Bronchial epithelial cell (primary cell): ENCODE measurements around the gene SLC6A9. TPM values are rescaled to one million over a fixed set of nuclear protein-coding genes. Genes with fewer than 3 reads are reported as not detected.

ENCODE experiments used
- DNase-seq: peaks from one replicate; pipeline ENCODE4 v3.0.0-alpha.2; 2010; ENCODE audit warnings: low read depth
- FAIRE-seq: peaks from 2 replicates; lab custom pipeline; 2011; peaks lifted over from hg19 to GRCh38; lab: Jason Lieb, UNC
- H3K27me3 ChIP-seq: 2 replicates; pipeline ENCODE4 v1.5.1; 2011; ENCODE audit warnings: low read length; ENCODE audit not compliant: control insufficient read depth, insufficient read depth
- H3K36me3 ChIP-seq: 2 replicates; pipeline ENCODE4 v1.5.1; 2011; ENCODE audit warnings: low read length; ENCODE audit not compliant: control insufficient read depth, insufficient read depth
- H3K4me3 ChIP-seq: 2 replicates; pipeline ENCODE4 v1.5.1; 2011; ENCODE audit warnings: mild to moderate bottlenecking, low read depth, low read length, control low read depth
- total RNA-seq: library from RNA; depleted of rRNA; stranded (reverse); fragments of >200 nt; gene quantifications from 2 replicates; pipeline ENCODE4 v1.2.1, GENCODE V29; 2014
- TF ChIP-seq, protein P1 (sequence below): IDR thresholded peaks from 2 replicates; pipeline ENCODE4 v1.5.1; 2011; ENCODE audit warnings: mild to moderate bottlenecking, moderate library complexity, low read length, control low read depth, inconsistent platforms; ENCODE audit not compliant: insufficient read depth, severe bottlenecking

SLC6A9 gene
- total RNA-seq, 1 donor from 2014 or later = 13.4 TPM

DNA sequence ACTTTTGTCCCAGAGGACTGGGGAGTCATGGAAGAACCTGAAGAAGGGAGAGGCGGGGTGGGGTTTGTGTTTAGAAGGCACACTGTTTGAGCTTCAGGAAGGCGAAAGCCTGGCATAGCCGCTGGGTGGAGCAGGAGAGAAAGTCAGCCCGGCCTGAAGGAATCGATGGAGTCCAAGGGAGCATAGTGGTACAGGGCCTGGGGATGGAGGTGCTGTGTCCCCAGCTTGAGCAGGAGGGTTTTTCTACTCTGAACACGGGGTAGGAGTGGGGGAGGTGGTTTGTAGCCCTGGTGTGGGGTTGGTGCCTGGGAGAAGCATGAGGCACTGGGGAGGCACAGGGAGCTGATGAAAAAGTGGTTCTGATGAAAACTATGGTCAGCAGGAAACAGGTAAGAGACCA, 44.5 kb downstream of the SLC6A9 start:
- FAIRE-seq = no peak
- TF ChIP-seq, protein P1, sequence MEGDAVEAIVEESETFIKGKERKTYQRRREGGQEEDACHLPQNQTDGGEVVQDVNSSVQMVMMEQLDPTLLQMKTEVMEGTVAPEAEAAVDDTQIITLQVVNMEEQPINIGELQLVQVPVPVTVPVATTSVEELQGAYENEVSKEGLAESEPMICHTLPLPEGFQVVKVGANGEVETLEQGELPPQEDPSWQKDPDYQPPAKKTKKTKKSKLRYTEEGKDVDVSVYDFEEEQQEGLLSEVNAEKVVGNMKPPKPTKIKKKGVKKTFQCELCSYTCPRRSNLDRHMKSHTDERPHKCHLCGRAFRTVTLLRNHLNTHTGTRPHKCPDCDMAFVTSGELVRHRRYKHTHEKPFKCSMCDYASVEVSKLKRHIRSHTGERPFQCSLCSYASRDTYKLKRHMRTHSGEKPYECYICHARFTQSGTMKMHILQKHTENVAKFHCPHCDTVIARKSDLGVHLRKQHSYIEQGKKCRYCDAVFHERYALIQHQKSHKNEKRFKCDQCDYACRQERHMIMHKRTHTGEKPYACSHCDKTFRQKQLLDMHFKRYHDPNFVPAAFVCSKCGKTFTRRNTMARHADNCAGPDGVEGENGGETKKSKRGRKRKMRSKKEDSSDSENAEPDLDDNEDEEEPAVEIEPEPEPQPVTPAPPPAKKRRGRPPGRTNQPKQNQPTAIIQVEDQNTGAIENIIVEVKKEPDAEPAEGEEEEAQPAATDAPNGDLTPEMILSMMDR = peak; percentile 34
- peaks cover 14% of the 10 kb centered on the region for H3K36me3 ChIP-seq

DNA sequence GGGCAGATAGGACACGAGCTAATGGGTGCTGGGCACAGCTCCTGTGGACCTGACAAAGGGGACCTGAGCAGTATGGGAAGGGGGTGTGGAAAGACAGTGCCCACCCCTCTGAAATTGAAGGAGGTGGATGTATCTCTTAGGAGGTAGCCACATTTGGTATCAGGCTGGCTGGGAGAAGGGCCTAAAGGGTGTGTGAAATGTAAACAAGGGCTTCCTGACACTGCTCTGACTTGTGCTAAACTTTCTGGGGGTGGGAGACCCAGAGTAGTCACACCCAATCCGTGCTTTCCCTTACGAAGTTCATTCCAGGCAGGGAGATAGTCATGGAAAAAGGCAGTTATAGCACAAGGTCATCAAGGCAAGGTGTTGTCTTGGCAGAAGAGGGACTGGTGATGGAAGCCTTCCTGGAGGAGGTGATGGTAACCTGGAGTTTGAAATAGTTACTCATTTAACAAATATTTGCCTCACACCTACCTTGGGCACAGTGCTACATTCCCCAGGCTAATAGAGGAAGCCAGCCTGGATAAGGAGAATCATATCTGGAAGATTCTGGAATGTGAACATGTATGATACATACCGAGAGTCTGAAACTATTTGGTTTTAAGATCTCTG, 45.2 kb downstream of the SLC6A9 start:
- H3K4me3 ChIP-seq = no peak overlapping the region
- no peaks in the 10 kb centered on the region for H3K27me3 ChIP-seq
- DNase-seq (peak; percentile 74), FAIRE-seq (peak; percentile 18)
- peaks cover 17% of the 10 kb centered on the region for H3K36me3 ChIP-seq
- TF ChIP-seq, protein P1 = no peak

More for the DNA sequence above, 44.5 kb downstream of the SLC6A9 start:
- Histone ChIP-seq H3K27me3 (no peaks in the 10 kb centered on the region), H3K4me3 (no peak overlapping the region)
- no peak for DNase-seq

DNA sequence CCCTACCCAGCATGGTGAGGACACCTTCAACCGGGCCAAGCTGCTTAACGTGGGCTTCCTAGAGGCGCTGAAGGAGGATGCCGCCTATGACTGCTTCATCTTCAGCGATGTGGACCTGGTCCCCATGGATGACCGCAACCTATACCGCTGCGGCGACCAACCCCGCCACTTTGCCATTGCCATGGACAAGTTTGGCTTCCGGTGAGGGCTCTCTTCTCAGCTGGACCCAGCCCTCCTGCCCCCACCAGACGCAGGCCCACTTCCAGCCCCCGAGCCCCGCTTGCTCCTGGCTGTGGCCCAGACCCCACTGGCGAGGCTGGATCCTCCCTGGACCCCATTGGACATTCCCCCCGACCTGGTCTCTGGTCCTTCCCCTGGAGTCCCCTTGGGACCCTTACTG, 46.4 kb downstream of the SLC6A9 start:
- H3K4me3 ChIP-seq = no peak overlapping the region
- FAIRE-seq (no peak), DNase-seq (no peak)
- H3K27me3 ChIP-seq = no peaks in the 10 kb centered on the region
- TF ChIP-seq, protein P1 = no peak
- peaks cover 17% of the 10 kb centered on the region for H3K36me3 ChIP-seq

DNA sequence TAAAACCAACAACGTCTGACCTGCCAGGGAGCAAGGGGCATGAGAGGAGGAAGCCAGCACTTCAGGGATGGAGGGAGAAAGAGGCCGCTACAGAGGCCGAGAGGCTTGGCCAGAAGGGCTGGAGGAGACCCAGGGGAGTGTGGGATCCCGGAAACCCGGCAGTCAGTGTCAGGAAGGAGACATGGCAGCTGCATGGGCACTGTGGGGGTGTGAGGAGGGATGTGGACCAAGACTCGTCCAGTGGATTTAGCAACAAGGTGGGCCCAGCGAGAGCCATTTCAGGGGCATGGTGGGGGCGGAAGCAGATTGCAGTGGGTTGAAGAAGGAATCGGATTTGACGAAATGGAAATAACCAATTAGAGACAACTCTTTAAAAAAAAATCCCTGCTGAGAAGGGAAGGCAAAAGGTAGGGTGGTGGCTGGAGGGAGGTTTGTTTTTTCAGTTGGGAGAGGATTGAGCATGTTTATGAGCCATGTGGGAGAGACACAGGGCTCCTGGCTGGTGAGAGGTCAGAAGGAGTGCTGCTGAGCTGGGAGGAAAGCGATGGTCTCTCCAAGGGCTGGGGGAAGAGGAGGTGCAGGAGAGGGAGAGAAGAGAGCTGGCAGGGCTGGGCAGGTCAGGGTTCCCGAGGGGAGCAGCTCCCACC, 47.9 kb downstream of the SLC6A9 start:
- peaks cover 17% of the 10 kb centered on the region for H3K36me3 ChIP-seq
- no peak overlapping the region for H3K4me3 ChIP-seq
- DNase-seq (no peak), FAIRE-seq (no peak)
- TF ChIP-seq, protein P1 = no peak
- H3K27me3 ChIP-seq = no peaks in the 10 kb centered on the region

DNA sequence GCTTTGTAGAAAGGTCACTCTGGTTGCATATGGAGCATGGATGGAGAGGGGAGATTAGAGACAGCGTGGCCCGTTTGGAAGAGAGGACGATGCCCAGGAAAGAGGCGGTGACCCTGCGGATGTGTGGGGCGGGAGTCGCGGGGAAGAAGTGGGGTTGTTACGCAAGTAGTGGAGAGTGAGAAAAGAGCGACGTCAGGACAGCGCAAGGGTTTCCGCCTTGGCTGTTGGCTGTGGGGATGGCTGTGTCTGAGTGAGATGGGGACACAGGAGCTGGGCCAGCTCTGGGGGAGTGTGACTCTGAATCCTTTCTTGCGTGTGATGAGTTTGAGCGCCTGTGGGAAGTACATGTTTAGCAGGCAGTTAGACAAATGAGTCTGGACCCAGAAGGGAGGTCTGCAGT, 48.5 kb downstream of the SLC6A9 start:
- DNase-seq (no peak), FAIRE-seq (no peak)
- peaks cover 17% of the 10 kb centered on the region for H3K36me3 ChIP-seq

More for the DNA sequence above, 48.5 kb downstream of the SLC6A9 start:
- Histone ChIP-seq H3K27me3 (no peaks in the 10 kb centered on the region), H3K4me3 (no peak overlapping the region)
- TF ChIP-seq, protein P1 = no peak
